Placental pericyte (primary cell): ENCODE results near the gene MORN5. TPM values are rescaled to one million over a fixed set of nuclear protein-coding genes. Genes with fewer than 3 reads are reported as not detected.

Source experiments
- small RNA-seq: library from RNA; depleted of rRNA; stranded (forward); fragments of <200 nt; gene quantifications from one replicate; pipeline ENCODE3, GENCODE V24; 2012; ENCODE audit warnings: low replicate concordance
- total RNA-seq: library from RNA; depleted of rRNA; stranded (reverse); fragments of >200 nt; gene quantifications from 2 replicates; pipeline ENCODE4 v1.2.3, GENCODE V29; 2012

Gene MORN5
- 0.29 TPM in 1 of 2 replicates, not detected in the other for total RNA-seq

GRCh38 chr9:122159026-122159924 is at the start of gene MORN5, which contains the start of gene NDUFA8:
Gene MORN5 (plus strand): TSS chr9:122159908. CDS start chr9:122159973, 65 bp downstream.
Gene NDUFA8 (minus strand): TSS chr9:122159779. CDS start chr9:122159677, 102 bp downstream.

GRCh38 chr9:122228568-122229484 is 69.1 kb downstream of the MORN5 start, which contains the start of gene LHX6:
Gene LHX6 (minus strand): TSS chr9:122228957. CDS start chr9:122228740, 217 bp downstream.

Small RNA genes within 50 kb of the gene (small RNA-seq; reads per million reads assigned to genes)
- not detected for gene MIR4478

Other genes starting within 250 kb of the MORN5 start
- gene TTLL11, start 66.6 kb upstream of the MORN5 start, total RNA-seq: 6.1 and 6.2 TPM in 2 replicates
- gene NDUFA8, start 129 bp upstream of the MORN5 start, total RNA-seq: 22.8 and 24.3 TPM in 2 replicates
- gene LHX6, start 69.0 kb downstream of the MORN5 start, total RNA-seq: under 0.01 TPM in 1 of 2 replicates, not detected in the other
- gene RBM18, start 104.9 kb downstream of the MORN5 start, total RNA-seq: 11.0 and 11.2 TPM in 2 replicates
- 41.8 and 45.7 TPM in 2 replicates for gene MRRF, start 105.0 kb downstream of the MORN5 start, total RNA-seq
- 4.6 and 39.2 TPM in 2 replicates for gene PTGS1, start 211.1 kb downstream of the MORN5 start, total RNA-seq